D721Med (cell line): ENCODE results near the gene CIAO1.

Source experiments
- DNase-seq: peaks from one replicate; pipeline ENCODE4 v3.0.0; 2011; ENCODE audit warnings: low spot score; ENCODE audit not compliant: insufficient read length
- FAIRE-seq: peaks from 2 replicates; lab custom pipeline; 2011; peaks lifted over from hg19 to GRCh38; lab: Jason Lieb, UNC
- TF ChIP-seq, protein P1 (sequence below): IDR thresholded peaks from 2 replicates; pipeline ENCODE4 v1.5.1; 2012; ENCODE audit warnings: mild to moderate bottlenecking, control low read depth; ENCODE audit not compliant: insufficient read depth; ENCODE audit errors: missing control alignments

Gene CIAO1

GRCh38 chr2:96233880-96234316 is 32.1 kb upstream of the CIAO1 start:
- TF ChIP-seq, protein P1, sequence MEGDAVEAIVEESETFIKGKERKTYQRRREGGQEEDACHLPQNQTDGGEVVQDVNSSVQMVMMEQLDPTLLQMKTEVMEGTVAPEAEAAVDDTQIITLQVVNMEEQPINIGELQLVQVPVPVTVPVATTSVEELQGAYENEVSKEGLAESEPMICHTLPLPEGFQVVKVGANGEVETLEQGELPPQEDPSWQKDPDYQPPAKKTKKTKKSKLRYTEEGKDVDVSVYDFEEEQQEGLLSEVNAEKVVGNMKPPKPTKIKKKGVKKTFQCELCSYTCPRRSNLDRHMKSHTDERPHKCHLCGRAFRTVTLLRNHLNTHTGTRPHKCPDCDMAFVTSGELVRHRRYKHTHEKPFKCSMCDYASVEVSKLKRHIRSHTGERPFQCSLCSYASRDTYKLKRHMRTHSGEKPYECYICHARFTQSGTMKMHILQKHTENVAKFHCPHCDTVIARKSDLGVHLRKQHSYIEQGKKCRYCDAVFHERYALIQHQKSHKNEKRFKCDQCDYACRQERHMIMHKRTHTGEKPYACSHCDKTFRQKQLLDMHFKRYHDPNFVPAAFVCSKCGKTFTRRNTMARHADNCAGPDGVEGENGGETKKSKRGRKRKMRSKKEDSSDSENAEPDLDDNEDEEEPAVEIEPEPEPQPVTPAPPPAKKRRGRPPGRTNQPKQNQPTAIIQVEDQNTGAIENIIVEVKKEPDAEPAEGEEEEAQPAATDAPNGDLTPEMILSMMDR = no peak
- no peak for FAIRE-seq
- no peak for DNase-seq

DNA sequence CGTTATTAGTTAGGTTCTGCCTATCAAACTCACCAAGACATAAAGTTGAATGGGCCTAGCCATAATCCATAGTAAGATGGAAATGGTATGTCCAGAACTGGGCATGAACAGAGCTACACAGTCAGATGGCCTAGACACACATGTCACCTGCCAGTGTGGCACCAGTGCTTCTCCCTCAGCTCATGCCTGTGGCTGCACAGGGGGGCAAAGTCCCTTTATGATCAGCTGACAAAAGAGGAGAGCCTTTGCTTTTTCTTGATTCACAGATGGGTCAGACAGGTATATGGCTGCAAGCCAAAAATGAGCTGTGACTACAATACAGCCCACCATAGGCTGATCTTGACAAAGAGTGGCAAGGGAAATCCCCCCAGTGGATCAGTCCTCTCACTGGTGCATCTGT is 29.1 kb upstream of the CIAO1 start:
- DNase-seq = no peak
- TF ChIP-seq, protein P1 = no peak
- FAIRE-seq = no peak

DNA sequence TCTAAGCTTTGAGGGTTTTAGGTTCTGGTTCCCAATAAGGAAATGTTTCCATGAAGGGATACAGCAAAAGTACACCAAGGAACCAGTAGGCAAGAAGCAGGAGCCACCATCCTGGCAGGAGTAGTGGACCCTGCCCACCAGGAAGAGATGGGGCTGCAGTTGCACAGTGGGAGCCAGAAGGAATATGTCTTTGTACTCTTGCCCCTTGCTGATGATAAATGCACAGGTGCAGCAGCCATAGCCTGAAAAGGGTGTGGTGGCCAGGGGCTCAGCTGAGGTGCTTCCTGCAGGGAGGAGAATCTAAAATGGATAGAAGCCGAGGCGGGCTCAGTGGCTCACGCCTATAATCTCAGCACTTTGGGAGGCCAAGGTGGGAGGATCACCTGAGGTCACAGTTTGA is 27.8 kb upstream of the CIAO1 start:
- FAIRE-seq (no peak), DNase-seq (no peak)
- TF ChIP-seq, protein P1 = no peak

- TF ChIP-seq, protein P1 = no peak
- no peak for FAIRE-seq
- DNase-seq = no peak
These were observed 26.9 kb upstream of the CIAO1 start for GRCh38 chr2:96239091-96239490.

- FAIRE-seq (no peak), DNase-seq (no peak)
- TF ChIP-seq, protein P1 = no peak
These were observed 26.2 kb upstream of the CIAO1 start for GRCh38 chr2:96239745-96240264.

GRCh38 chr2:96240341-96241038 is 25.5 kb upstream of the CIAO1 start:
- no peak for DNase-seq
- no peak for FAIRE-seq
- TF ChIP-seq, protein P1 = no peak

DNA sequence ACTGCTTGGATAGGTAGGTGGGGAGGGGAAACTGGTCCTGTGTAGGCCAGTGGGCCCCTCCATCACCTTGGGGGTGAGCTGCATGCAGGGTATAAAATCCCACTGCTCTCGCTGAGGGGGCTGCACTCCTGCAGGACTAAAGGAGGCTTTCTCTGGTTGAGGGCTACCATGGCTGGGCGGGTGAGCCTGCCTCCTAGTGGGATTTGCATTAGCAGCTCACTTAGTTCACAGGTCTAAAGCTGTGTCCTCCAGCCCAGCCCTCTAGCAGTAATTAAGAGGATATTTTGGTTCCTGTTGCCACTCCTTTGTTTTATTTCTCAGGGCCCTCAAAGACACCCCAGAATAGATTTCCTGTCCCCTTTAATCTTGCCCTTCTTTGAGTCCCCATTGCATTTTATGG is 24.8 kb upstream of the CIAO1 start:
- DNase-seq (no peak), FAIRE-seq (no peak)
- TF ChIP-seq, protein P1 = no peak
